ENCODE results near the gene NDUFS3. TPM values are rescaled to one million over a fixed set of nuclear protein-coding genes. Genes with fewer than 3 reads are reported as not detected.

Gene NDUFS3
- total and polyA plus RNA-seq, 10 of the 15 experiments (the other 5 are each of a cell fraction or from before 2014, with no cell fraction given): 22.3 to 217 (median 125) TPM

DNA sequence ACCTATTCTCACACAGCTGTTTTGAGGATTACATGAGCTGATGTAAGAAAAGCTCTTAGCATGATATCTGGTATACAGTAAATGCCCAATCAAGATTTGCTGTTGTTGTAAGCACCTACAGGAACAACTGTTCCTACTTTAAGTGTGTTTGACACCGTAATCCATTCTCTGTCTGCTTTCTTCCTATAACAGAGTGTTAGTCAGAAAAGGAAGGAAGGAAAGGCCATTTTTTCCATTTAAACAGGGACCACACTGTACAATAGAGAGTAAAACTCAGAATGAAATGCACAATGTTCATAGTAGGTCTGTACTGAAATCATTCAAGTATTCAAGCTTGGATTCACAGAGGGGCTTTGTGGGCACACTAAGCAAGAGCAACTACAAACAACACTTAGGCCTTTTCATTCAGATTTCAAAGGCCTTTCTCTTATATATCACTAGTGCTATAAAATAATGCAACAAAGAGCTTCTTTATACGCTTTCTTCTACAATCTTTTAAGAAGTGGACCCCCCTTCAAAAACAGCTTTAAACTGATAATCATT, 42.0 kb downstream of the NDUFS3 start (continued):
- TF ChIP-seq, protein P1, sequence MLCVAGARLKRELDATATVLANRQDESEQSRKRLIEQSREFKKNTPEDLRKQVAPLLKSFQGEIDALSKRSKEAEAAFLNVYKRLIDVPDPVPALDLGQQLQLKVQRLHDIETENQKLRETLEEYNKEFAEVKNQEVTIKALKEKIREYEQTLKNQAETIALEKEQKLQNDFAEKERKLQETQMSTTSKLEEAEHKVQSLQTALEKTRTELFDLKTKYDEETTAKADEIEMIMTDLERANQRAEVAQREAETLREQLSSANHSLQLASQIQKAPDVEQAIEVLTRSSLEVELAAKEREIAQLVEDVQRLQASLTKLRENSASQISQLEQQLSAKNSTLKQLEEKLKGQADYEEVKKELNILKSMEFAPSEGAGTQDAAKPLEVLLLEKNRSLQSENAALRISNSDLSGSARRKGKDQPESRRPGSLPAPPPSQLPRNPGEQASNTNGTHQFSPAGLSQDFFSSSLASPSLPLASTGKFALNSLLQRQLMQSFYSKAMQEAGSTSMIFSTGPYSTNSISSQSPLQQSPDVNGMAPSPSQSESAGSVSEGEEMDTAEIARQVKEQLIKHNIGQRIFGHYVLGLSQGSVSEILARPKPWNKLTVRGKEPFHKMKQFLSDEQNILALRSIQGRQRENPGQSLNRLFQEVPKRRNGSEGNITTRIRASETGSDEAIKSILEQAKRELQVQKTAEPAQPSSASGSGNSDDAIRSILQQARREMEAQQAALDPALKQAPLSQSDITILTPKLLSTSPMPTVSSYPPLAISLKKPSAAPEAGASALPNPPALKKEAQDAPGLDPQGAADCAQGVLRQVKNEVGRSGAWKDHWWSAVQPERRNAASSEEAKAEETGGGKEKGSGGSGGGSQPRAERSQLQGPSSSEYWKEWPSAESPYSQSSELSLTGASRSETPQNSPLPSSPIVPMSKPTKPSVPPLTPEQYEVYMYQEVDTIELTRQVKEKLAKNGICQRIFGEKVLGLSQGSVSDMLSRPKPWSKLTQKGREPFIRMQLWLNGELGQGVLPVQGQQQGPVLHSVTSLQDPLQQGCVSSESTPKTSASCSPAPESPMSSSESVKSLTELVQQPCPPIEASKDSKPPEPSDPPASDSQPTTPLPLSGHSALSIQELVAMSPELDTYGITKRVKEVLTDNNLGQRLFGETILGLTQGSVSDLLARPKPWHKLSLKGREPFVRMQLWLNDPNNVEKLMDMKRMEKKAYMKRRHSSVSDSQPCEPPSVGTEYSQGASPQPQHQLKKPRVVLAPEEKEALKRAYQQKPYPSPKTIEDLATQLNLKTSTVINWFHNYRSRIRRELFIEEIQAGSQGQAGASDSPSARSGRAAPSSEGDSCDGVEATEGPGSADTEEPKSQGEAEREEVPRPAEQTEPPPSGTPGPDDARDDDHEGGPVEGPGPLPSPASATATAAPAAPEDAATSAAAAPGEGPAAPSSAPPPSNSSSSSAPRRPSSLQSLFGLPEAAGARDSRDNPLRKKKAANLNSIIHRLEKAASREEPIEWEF (IDR thresholded peaks at IDR 0.05; ENCODE audit: insufficient replicate concordance, low read depth, low read length): no peak

DNA sequence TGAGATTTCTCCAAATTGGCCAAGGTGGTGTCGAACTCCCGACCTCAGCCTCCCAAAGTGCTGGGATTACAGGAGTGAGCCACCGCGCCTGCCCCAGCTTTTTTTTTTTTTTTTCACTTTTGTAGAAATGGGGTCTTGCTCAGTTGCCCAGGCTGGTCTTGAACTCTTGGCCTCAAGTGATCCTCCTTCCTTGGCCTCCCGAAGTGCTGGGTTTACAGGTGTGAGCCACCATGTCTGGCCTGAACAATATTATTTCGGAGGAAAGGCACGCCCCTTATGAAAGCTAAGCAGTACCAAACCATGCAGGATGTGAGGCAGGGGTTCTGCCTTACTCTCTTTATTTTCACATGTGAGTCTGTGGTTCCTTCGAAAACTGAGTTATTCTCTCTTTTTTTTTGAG, 47.4 kb downstream of the NDUFS3 start:
- H3K36me3 ChIP-seq (ENCODE audit: control insufficient read depth in 2 of 2, insufficient read depth in 2 of 2, low read length in 1 of 2): peaks cover 5 to 29% of the 10 kb centered on the region in 2 experiments; a peak in 3 of 4 replicates
- FAIRE-seq (no peak), ATAC-seq (no peak), DNase-seq (ENCODE audit: low read depth, low spot score) (no peak)
- H3K9ac ChIP-seq (ENCODE audit: control insufficient read depth, insufficient read depth, low read length): no peak overlapping the region
- 85% methylated on average over 8 of the region's 8 CpGs for WGBS (ENCODE audit: insufficient coverage, insufficient replicate concordance, low lambda C conversion rate, missing lambda C conversion rate)
- no peaks in the 10 kb centered on the region for H3K9me3 ChIP-seq (replicated peaks; ENCODE audit: control insufficient read depth, insufficient read depth, low read length)
- H3K27ac ChIP-seq (ENCODE audit: control insufficient read depth, insufficient read depth): no peak overlapping the region
- SMC1A ChIA-PET (ENCODE audit: uncharacterized antibody, unreplicated experiment): no interaction called here
- no peak overlapping the region for H2AFZ ChIP-seq (ENCODE audit: control insufficient read depth, low read depth, low read length)
- RAD21 ChIA-PET (ENCODE audit: unreplicated experiment): interaction anchor here (0.7 kb wide), 1 partner anchor 446 kb away, joined by 3 read pairs; no protein-coding TSS in a partner anchor
- intact Hi-C loops (cut with micrococcal nuclease; ENCODE audit: unreplicated experiment): no loop called here
- H3K4me1 ChIP-seq (ENCODE audit: control insufficient read depth, insufficient read depth, low read length): no peaks in the 10 kb centered on the region
- in situ Hi-C loops (cut with MboI): no loop called here
- BruUV-seq (replicated peaks): no TSS peak
- no peaks in the 10 kb centered on the region for H3K27me3 ChIP-seq (replicated peaks in 1 of 2; ENCODE audit: control insufficient read depth in 2 of 2, insufficient read depth in 2 of 2, low read length in 1 of 2)
- no peak overlapping the region for H3K4me3 ChIP-seq
- POLR2A ChIA-PET: interaction anchor here (0.6 kb wide), 4 partner anchors 83 to 319 kb away, joined by 3 read pairs; no protein-coding TSS in a partner anchor
- H4K20me1 ChIP-seq (ENCODE audit: control insufficient read depth, insufficient read depth): no peaks in the 10 kb centered on the region
- TF ChIP-seq IRF4 (IDR thresholded peaks at IDR 0.05; ENCODE audit: low read depth, low read length) (no peak), EGR1 (IDR thresholded peaks at IDR 0.05; ENCODE audit: borderline replicate concordance in 1 of 2, low read depth in 2 of 2, low read length in 2 of 2) (no peak), RFX5 (IDR thresholded peaks at IDR 0.05; ENCODE audit: low read depth, low read length) (no peak), CHD1 (IDR thresholded peaks at IDR 0.05; ENCODE audit: low read depth, low read length) (no peak), GABPA (IDR thresholded peaks at IDR 0.05; ENCODE audit: low read depth) (no peak), KLF5 (IDR thresholded peaks at IDR 0.05; ENCODE audit: partially characterized antibody) (no peak), RUNX3 (IDR thresholded peaks at IDR 0.05; ENCODE audit: low read length) (no peak), EZH2 (IDR thresholded peaks at IDR 0.05; ENCODE audit: borderline replicate concordance, control insufficient read depth, low read depth, low read length) (no peak), ETV6 (conservative IDR thresholded peaks at IDR 0.05 in 1 of 2, IDR thresholded peaks at IDR 0.05 in 1 of 2; ENCODE audit: borderline replicate concordance in 1 of 2, low read depth in 1 of 2) (no peak), WRNIP1 (IDR thresholded peaks at IDR 0.05; ENCODE audit: borderline replicate concordance, low read depth, low read length) (no peak), TCF12 (IDR thresholded peaks at IDR 0.05; ENCODE audit: low read depth, low read length) (no peak), TBL1XR1 (IDR thresholded peaks at IDR 0.05; ENCODE audit: low read depth, low read length) (no peak), ZNF384 (IDR thresholded peaks at IDR 0.05; ENCODE audit: borderline replicate concordance, low read depth, low read length) (no peak)
- TF ChIP-seq, protein P2, sequence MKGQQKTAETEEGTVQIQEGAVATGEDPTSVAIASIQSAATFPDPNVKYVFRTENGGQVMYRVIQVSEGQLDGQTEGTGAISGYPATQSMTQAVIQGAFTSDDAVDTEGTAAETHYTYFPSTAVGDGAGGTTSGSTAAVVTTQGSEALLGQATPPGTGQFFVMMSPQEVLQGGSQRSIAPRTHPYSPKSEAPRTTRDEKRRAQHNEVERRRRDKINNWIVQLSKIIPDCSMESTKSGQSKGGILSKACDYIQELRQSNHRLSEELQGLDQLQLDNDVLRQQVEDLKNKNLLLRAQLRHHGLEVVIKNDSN (IDR thresholded peaks at IDR 0.05; ENCODE audit: borderline replicate concordance, extremely low read length, insufficient read depth, low read depth, low read length): no peak
- TF ChIP-seq, protein P3, sequence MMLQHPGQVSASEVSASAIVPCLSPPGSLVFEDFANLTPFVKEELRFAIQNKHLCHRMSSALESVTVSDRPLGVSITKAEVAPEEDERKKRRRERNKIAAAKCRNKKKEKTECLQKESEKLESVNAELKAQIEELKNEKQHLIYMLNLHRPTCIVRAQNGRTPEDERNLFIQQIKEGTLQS (IDR thresholded peaks at IDR 0.05; ENCODE audit: borderline replicate concordance, extremely low read depth, low read depth, low read length): no peak
- H3K79me2 ChIP-seq (ENCODE audit: control insufficient read depth, insufficient read depth, low read length): no peaks in the 10 kb centered on the region
- CTCF ChIA-PET: no interaction called here
- H3K4me2 ChIP-seq (ENCODE audit: control insufficient read depth, insufficient read depth): no peak overlapping the region
